HL-60 (cell line): Measurements from ENCODE around the gene FSTL3.

Experiments
- DNase-seq, 2 experiments: peaks; one replicate each; pipeline ENCODE4 v3.0.0-alpha.2; 2010 to 2020; ENCODE audit warnings: low read depth in 1 of 2, low spot score in 1 of 2
- H3K27ac ChIP-seq: fragments of 250-450 bp; sonication (Bioruptor Pico); replicated peaks from 2 replicates; pipeline ENCODE4 v1.5.1; 2020; ENCODE audit warnings: mild to moderate bottlenecking, moderate library complexity
- H3K27me3 ChIP-seq: fragments of 250-450 bp; sonication (Bioruptor Pico); 2 replicates; pipeline ENCODE4 v1.5.1; 2021; ENCODE audit warnings: mild to moderate bottlenecking, moderate library complexity; ENCODE audit not compliant: insufficient read depth, poor library complexity, severe bottlenecking
- H3K4me3 ChIP-seq: replicated peaks from 2 replicates; pipeline ENCODE4 v1.5.1; 2011; ENCODE audit warnings: mild to moderate bottlenecking, control low read depth, low read length; ENCODE audit not compliant: insufficient read depth
- GABPA ChIP-seq: IDR thresholded peaks from 2 replicates; pipeline ENCODE4 v1.6.1; 2012; ENCODE audit warnings: low read depth
- POLR2AphosphoS5 ChIP-seq: IDR thresholded peaks from 2 replicates; pipeline ENCODE4 v1.6.1; 2012; ENCODE audit warnings: low read depth
- SPI1 ChIP-seq: IDR thresholded peaks from 2 replicates; pipeline ENCODE4 v1.6.1; 2012; ENCODE audit warnings: low read depth, mild to moderate bottlenecking, borderline replicate concordance
- TF ChIP-seq, protein P1 (sequence below): IDR thresholded peaks from one replicate; pipeline ENCODE4 v1.5.1; 2011; ENCODE audit warnings: low read length, control low read depth, inconsistent platforms; ENCODE audit not compliant: insufficient read depth
- TF ChIP-seq, protein P2 (sequence below): IDR thresholded peaks from 2 replicates; pipeline ENCODE4 v1.6.1; 2012; ENCODE audit warnings: low read depth; ENCODE audit not compliant: insufficient replicate concordance

The FSTL3 gene

DNA sequence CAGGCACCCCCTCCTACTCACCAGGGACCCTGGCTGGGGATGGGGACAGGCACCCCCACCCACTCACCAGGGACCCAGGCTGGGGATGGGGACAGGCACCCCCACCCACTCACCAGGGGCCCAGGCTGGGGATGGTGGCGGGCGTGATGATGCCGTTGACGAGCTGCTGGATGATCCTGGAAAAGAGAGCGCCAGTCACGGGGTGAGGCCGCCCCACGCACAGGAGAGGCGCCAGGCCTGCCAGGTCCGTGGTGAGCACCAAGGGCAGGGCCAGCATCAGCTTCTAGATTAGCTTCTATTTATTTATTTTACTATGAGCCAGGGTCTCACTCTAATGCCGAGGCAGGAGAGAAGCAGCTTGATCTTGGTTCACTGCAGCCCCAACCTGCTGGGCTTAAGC lies 26.1 kb upstream of the FSTL3 start:
- DNase-seq = no peak
- TF ChIP-seq, protein P1, sequence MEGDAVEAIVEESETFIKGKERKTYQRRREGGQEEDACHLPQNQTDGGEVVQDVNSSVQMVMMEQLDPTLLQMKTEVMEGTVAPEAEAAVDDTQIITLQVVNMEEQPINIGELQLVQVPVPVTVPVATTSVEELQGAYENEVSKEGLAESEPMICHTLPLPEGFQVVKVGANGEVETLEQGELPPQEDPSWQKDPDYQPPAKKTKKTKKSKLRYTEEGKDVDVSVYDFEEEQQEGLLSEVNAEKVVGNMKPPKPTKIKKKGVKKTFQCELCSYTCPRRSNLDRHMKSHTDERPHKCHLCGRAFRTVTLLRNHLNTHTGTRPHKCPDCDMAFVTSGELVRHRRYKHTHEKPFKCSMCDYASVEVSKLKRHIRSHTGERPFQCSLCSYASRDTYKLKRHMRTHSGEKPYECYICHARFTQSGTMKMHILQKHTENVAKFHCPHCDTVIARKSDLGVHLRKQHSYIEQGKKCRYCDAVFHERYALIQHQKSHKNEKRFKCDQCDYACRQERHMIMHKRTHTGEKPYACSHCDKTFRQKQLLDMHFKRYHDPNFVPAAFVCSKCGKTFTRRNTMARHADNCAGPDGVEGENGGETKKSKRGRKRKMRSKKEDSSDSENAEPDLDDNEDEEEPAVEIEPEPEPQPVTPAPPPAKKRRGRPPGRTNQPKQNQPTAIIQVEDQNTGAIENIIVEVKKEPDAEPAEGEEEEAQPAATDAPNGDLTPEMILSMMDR = no peak
- TF ChIP-seq, protein P2, sequence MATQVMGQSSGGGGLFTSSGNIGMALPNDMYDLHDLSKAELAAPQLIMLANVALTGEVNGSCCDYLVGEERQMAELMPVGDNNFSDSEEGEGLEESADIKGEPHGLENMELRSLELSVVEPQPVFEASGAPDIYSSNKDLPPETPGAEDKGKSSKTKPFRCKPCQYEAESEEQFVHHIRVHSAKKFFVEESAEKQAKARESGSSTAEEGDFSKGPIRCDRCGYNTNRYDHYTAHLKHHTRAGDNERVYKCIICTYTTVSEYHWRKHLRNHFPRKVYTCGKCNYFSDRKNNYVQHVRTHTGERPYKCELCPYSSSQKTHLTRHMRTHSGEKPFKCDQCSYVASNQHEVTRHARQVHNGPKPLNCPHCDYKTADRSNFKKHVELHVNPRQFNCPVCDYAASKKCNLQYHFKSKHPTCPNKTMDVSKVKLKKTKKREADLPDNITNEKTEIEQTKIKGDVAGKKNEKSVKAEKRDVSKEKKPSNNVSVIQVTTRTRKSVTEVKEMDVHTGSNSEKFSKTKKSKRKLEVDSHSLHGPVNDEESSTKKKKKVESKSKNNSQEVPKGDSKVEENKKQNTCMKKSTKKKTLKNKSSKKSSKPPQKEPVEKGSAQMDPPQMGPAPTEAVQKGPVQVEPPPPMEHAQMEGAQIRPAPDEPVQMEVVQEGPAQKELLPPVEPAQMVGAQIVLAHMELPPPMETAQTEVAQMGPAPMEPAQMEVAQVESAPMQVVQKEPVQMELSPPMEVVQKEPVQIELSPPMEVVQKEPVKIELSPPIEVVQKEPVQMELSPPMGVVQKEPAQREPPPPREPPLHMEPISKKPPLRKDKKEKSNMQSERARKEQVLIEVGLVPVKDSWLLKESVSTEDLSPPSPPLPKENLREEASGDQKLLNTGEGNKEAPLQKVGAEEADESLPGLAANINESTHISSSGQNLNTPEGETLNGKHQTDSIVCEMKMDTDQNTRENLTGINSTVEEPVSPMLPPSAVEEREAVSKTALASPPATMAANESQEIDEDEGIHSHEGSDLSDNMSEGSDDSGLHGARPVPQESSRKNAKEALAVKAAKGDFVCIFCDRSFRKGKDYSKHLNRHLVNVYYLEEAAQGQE = no peak
- TF ChIP-seq GABPA (no peak), SPI1 (no peak), POLR2AphosphoS5 (no peak)
- Histone ChIP-seq H3K27me3 (no peaks in the 10 kb centered on the region), H3K27ac (no peak overlapping the region), H3K4me3 (no peak overlapping the region)

DNA sequence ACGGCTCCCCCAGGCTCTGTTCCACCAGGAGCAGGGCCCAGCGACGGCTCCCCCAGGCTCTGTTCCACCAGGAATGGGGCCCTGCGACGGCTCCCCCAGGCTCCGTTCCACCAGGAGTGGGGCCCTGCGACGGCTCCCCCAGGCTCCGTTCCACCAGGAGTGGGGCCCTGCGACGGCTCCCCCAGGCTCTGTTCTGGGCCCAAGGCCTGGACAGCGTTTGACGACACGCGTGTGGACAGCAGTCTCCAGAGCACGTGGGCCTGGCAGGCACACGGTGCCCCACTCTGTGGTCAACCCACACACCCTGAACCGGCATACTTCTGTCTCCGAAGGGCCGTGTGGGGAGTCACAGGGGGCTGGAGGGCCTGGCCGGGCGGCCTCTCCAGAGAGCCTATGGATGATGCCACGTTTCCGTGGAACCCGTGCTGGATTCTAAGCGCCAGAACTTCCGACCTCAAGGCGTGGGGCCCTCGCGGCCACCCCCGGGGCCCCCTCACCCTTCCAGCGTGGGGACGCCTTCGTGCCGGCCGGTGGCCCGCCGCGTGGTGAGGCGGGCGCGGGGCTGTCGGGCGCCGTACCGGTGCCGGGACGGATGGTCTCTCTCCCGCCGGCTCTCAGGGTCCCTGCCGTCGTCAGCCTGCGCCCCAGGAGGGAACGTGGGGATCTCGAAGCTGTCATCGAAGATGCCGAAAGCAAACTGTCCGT lies 24.9 kb upstream of the FSTL3 start:
- DNase-seq = no peak
- Histone ChIP-seq H3K27me3 (no peaks in the 10 kb centered on the region), H3K27ac (no peak overlapping the region), H3K4me3 (no peak overlapping the region)
- TF ChIP-seq SPI1 = no peak

DNA sequence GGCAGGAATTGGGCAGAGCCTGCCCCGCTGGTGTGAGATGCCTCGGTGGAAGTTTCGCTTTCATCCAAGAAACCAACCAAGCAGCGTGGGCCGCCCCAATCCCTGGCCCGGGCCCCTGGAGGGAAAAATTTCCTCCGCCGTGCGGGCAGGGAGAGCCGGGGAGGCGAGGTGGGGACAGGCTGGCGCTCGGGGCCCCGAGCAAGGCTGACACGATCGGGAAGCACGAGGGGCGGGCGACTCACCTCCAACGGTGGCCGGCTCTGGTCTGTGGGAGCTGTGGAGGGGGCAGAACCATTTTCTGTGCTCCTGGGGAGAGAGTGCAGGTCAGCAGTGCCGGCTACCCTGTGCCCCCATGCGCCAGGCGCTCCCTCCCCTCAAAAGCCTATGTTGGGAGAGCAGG lies 24.2 kb upstream of the FSTL3 start:
- no peak for DNase-seq
- Histone ChIP-seq H3K27me3 (no peaks in the 10 kb centered on the region), H3K27ac (no peak overlapping the region), H3K4me3 (no peak overlapping the region)
- TF ChIP-seq, protein P1 = no peak
- TF ChIP-seq GABPA = no peak
- no peak for TF ChIP-seq POLR2AphosphoS5
- no peak for TF ChIP-seq SPI1
- TF ChIP-seq, protein P2 = no peak

DNA sequence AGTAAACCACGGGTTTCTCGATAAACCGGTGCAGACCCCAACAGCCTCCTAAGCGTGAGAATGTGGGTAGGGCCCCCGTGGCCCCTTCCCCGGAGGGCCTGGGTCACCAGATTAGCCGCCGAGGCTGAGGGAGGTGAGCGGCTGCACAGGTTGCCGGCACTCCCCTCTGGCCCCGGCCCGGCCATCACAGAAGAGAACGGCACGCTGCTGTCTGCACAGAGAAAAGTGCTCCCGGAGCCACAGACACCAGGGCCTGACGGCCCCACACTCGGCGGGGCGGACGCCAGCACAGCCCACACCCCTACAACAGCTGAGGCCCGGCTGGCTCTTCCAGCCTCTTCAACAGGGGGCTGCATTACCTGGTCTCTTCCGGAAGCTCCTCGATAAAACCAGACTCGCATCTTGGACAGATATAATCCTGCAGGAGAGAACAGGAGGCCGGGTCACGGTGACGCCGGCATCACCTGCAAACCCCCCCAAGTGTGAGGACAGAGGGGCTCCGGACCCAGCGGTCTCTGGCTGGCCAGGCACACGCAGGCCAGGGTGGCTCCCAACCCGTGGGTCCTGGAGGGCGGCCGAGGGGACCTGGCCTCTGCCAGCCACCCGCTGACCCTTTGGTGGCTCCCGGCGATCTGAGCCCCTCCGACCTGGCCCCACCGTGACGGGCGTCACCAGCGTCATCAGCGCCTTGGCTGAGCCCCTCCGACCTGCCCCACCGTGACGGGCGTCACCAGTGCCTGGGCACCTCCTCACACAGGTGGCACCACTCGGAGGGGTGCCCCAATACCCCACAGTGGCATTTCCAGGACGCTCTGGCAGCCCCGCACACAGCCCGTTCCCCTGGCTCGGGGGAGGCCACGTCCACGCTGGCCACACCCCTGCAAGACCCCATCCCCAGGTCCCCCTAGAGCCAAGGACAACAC lies 23.5 kb upstream of the FSTL3 start:
- no peak overlapping the region for H3K27ac ChIP-seq
- no peaks in the 10 kb centered on the region for H3K27me3 ChIP-seq
- no peak for DNase-seq
- no peak for TF ChIP-seq POLR2AphosphoS5
- TF ChIP-seq, protein P2 = no peak
- no peak for TF ChIP-seq GABPA
- TF ChIP-seq, protein P1 = no peak
- TF ChIP-seq SPI1 = no peak
- no peak overlapping the region for H3K4me3 ChIP-seq
